HG03439 (cell line): ENCODE results near the gene GLRX3.
"Not testable (repeated sequence)": the region's sequence is repeated elsewhere in the genome, so short reads cannot be mapped to it uniquely, and the experiment has no call there.

ENCODE experiments used
- ATAC-seq: cut with Tn5 transposase; IDR thresholded peaks from one replicate; pipeline ENCODE4 v1.9.1; 2021; ENCODE audit warnings: mild to moderate bottlenecking, moderate library complexity; ENCODE audit not compliant: unreplicated experiment

GLRX3 gene

GRCh38 chr10:130136226-130137089 is at the start of gene GLRX3:
Gene GLRX3 (plus strand): TSS chr10:130136391. CDS start chr10:130136421, 30 bp downstream.
- ATAC-seq, result peak; percentile 77

DNA sequence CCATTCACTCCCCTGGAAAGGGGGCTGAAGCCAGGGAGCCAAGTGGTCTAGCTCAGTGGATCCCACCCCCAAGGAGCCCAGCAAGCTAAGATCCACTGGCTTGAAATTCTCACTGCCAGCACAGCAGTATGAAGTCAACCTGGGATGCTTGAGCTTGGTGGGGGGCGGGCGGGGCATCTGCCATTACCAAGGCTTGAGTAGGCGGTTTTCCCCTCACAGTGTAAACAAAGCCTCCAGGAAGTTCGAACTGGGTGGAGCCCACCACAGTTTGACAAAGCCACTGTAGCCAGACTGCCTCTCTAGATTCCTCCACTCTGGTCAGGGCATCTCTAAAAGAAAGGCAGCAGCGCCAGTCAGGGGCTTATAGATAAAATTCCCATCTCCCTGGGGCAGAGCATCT is 45.6 kb upstream of the GLRX3 start:
- ATAC-seq, result not testable (repeated sequence)

DNA sequence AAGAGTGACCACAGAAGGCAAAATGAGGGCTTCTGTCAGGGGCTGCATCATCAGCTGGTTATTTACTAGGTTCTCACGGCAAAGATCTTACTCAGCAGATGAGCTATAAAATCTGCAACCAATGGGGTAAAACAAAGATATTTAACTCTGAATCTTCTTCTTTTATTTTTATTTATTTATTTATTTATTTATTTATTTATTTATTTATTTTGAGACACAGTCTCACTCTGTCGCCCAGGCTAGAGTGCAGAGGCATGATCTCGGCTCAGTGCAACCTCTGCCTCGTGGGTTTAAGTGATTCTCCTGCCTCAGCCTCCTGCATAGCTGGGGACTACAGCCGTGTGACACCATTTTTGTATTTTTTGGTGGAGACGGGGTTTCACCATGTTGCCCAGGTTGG is 36.8 kb upstream of the GLRX3 start:
- ATAC-seq, result no peak

GRCh38 chr10:130105724-130106123 is 30.5 kb upstream of the GLRX3 start:
- ATAC-seq, result no peak

- not testable (repeated sequence) for ATAC-seq
Measured at GRCh38 chr10:130108146-130108545, 28.0 kb upstream of the GLRX3 start.

- no peak for ATAC-seq
Measured at GRCh38 chr10:130108934-130109604, 27.1 kb upstream of the GLRX3 start.

DNA sequence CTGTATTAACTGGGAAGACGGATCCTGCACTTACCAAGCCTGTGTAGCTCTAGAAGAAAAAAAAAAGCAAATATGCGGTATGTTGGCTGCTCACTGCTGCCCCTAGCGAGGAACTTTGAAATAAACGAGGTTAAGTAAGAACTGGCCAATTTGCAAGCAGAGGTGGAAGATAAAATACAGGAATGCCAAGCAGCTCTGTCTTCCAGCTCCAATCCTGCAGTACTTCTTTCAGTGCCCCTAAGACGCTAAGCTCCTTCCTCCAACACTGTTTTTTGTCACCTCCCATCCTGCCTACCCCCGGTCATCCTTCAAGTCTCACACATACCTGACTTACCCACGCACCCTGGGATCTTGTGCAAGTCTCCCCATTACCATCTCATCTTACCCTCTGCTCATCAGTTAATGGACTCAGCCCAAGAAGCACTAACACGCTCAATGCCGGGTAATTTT is 26.4 kb upstream of the GLRX3 start:
- ATAC-seq, result no peak

GRCh38 chr10:130110246-130111112 is 25.7 kb upstream of the GLRX3 start, which contains the start of gene C10orf143:
Gene C10orf143 (minus strand): TSS chr10:130110830. CDS start chr10:130110772, 58 bp downstream.
- peak; percentile 89 for ATAC-seq

- peak; percentile 88 for ATAC-seq
Measured at GRCh38 chr10:130111113-130111851, 24.9 kb upstream of the GLRX3 start.

GRCh38 chr10:130111852-130112180 is 24.4 kb upstream of the GLRX3 start:
- no peak for ATAC-seq

- no peak for ATAC-seq
Measured at GRCh38 chr10:130112821-130113220, 23.4 kb upstream of the GLRX3 start.

- ATAC-seq, result not testable (repeated sequence)
Measured at GRCh38 chr10:130116942-130117341, 19.2 kb upstream of the GLRX3 start.

DNA sequence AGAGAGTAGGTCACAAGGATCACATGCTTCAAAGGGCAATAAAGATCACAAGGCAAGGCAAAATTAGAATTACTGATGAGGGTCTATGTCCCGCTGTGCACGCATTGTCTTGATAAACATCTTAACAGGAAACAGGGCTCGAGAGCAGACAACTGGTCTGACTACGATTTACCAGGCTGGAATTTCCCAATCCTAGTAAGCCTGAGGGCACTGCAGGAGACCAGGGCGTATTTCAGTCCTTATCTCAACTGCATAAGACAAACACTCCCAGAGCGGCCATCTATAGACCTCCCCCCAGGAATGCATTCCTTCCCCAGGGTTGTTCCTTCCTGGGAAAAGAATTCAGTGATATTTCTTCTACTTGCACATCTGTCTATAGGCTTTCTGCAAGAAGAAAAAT is 18.7 kb upstream of the GLRX3 start:
- ATAC-seq, result not testable (repeated sequence)

DNA sequence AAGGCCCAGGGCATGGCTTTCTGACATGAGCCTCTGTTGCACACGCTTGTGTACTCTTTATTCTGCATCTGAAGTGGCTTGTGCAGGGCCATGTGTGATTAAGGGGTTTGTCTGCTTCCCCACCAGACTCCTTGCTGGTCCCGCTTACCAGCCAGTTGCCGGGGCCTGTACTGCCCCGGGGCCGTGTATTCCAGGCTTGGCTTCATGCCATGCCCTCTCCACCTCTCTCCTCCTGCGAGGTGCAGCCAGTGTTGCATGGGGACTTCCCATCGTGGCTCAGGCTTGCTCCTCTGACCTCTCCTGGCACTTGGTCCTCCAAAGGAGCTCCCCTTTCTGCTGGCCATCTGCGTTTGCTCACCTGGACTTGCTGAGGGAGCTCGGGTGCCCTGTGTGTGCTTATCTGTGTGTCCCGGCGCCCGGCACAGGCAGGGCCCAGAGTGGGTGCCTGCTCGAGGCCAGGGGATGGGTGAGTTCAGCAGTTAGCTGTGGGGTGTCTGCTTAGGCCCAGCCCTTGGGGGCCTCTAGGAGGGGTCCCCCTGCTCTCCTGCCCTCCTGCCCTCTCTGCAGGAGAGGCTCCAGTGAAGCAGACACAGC is 14.6 kb upstream of the GLRX3 start:
- no peak for ATAC-seq

- ATAC-seq, result peak; percentile 90
Measured at GRCh38 chr10:130127364-130128061, 8.7 kb upstream of the GLRX3 start.

GRCh38 chr10:130128062-130128781 is 8.0 kb upstream of the GLRX3 start:
- no peak for ATAC-seq

- no peak for ATAC-seq
Measured at GRCh38 chr10:130128922-130129321, 7.3 kb upstream of the GLRX3 start.

GRCh38 chr10:130135676-130136225 is 440 bp upstream of the GLRX3 start:
- ATAC-seq, result peak; percentile 3

GRCh38 chr10:130137090-130137448 is 878 bp downstream of the GLRX3 start:
- no peak for ATAC-seq
